ENCODE data around the gene SIK1.

DNA sequence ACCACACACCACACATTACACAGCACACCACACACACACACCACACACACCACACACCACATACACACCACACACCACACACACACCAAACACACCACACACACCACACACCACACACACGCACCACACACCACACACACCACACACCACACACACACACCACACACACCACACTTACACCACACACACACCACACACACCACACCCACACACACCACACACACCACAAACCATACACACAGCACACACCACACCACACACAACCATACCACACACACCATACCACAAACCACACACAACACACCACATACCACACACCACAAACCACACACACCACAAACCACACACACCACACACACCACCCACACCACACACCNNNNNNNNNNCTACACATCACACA is 40.9 kb upstream of the SIK1 start:
- TF ChIP-seq, protein P1, sequence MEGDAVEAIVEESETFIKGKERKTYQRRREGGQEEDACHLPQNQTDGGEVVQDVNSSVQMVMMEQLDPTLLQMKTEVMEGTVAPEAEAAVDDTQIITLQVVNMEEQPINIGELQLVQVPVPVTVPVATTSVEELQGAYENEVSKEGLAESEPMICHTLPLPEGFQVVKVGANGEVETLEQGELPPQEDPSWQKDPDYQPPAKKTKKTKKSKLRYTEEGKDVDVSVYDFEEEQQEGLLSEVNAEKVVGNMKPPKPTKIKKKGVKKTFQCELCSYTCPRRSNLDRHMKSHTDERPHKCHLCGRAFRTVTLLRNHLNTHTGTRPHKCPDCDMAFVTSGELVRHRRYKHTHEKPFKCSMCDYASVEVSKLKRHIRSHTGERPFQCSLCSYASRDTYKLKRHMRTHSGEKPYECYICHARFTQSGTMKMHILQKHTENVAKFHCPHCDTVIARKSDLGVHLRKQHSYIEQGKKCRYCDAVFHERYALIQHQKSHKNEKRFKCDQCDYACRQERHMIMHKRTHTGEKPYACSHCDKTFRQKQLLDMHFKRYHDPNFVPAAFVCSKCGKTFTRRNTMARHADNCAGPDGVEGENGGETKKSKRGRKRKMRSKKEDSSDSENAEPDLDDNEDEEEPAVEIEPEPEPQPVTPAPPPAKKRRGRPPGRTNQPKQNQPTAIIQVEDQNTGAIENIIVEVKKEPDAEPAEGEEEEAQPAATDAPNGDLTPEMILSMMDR (IDR thresholded peaks at IDR 0.05), result no peak
- TF ChIP-seq ZFX (IDR thresholded peaks at IDR 0.05; ENCODE audit: borderline replicate concordance), result no peak

Data from 22Rv1 (cell line).